Measurements from ENCODE around the gene GJD4. TPM values are rescaled to one million over a fixed set of nuclear protein-coding genes. Genes with fewer than 3 reads are reported as not detected.

GJD4 gene
- polyA plus RNA-seq, 2 of the 4 experiments (the other 2 are of a cell fraction) = not detected

DNA sequence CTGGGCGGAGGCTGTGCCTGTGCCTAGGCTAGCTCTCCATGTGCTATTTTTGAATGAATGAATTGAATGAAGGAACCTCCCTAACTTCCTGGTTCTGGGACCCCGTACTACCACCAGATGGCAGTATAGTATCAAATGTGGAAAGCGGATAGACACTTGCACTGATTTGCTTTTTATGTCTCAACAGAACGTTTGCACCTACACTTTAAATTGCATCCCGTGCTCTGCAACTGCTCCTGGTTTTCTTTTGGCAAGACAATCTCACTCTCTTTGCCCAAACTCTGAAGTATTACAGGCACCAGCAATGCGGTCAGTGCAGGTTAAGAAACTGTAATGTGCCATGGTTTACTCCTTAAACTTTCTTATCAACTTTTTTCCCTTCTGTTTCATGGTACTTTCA is 30.4 kb downstream of the GJD4 start:
- WGBS (ENCODE audit: missing lambda C conversion rate) = 4% methylated on average over 6 of the region's 6 CpGs
- FAIRE-seq (peak; percentile 43), ATAC-seq (peak; percentile 58 to 81; a peak in 5 of 6 replicates), DNase-seq (ENCODE audit: low read depth in 1 of 2, low spot score in 1 of 2) (peak; percentile 43 to 77)
- H3K9me3 ChIP-seq = no peaks in the 10 kb centered on the region
- peak overlapping the region; percentile 5 to 24; a peak in 3 of 6 replicates for H3K27ac ChIP-seq
- CTCF ChIA-PET = interaction anchor here (0.6 to 10.4 kb wide), 43 partner anchors 10 to 1634 kb away, joined by 3 to 105 read pairs (median 4); no protein-coding TSS in a partner anchor
- H3K4me1 ChIP-seq = peaks cover 25% of the 10 kb centered on the region
- H3K4me3 ChIP-seq = no peak overlapping the region
- H3K4me2 ChIP-seq = peak overlapping the region; percentile 48
- POLR2A ChIA-PET = interaction anchor here (0.5 to 1.0 kb wide), 5 partner anchors 25 to 1259 kb away, joined by 3 to 4 read pairs (median 3); no protein-coding TSS in a partner anchor
- TF ChIP-seq CEBPB (IDR thresholded peaks at IDR 0.05) (peak in 1 of 2 experiments; percentile 23; a peak in 1 of 4 replicates), SMC3 (IDR thresholded peaks at IDR 0.05) (peak; percentile 93), ZFP36 (IDR thresholded peaks at IDR 0.05; ENCODE audit: borderline replicate concordance, partially characterized antibody) (no peak), RAD21 (conservative IDR thresholded peaks at IDR 0.05 in 1 of 2, IDR thresholded peaks at IDR 0.05 in 1 of 2) (peak; percentile 96), PHF8 (IDR thresholded peaks at IDR 0.05; ENCODE audit: borderline replicate concordance, low read depth) (no peak), CHD2 (IDR thresholded peaks at IDR 0.05; ENCODE audit: low read length, partially characterized antibody) (no peak), MAFK (IDR thresholded peaks at IDR 0.05; ENCODE audit: partially characterized antibody) (no peak), ESRRA (IDR thresholded peaks at IDR 0.05; ENCODE audit: borderline replicate concordance, low read length) (no peak), ZNF302 (CRISPR knock-in tag; IDR thresholded peaks at IDR 0.05) (no peak)
- TF ChIP-seq, protein P1, sequence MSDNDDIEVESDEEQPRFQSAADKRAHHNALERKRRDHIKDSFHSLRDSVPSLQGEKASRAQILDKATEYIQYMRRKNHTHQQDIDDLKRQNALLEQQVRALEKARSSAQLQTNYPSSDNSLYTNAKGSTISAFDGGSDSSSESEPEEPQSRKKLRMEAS (IDR thresholded peaks at IDR 0.05) = peak; percentile 45
- TF ChIP-seq, protein P2, sequence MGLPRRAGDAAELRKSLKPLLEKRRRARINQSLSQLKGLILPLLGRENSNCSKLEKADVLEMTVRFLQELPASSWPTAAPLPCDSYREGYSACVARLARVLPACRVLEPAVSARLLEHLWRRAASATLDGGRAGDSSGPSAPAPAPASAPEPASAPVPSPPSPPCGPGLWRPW (IDR thresholded peaks at IDR 0.05) = no peak
- TF ChIP-seq, protein P3, sequence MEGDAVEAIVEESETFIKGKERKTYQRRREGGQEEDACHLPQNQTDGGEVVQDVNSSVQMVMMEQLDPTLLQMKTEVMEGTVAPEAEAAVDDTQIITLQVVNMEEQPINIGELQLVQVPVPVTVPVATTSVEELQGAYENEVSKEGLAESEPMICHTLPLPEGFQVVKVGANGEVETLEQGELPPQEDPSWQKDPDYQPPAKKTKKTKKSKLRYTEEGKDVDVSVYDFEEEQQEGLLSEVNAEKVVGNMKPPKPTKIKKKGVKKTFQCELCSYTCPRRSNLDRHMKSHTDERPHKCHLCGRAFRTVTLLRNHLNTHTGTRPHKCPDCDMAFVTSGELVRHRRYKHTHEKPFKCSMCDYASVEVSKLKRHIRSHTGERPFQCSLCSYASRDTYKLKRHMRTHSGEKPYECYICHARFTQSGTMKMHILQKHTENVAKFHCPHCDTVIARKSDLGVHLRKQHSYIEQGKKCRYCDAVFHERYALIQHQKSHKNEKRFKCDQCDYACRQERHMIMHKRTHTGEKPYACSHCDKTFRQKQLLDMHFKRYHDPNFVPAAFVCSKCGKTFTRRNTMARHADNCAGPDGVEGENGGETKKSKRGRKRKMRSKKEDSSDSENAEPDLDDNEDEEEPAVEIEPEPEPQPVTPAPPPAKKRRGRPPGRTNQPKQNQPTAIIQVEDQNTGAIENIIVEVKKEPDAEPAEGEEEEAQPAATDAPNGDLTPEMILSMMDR (IDR thresholded peaks at IDR 0.05) = peak; percentile 89
- TF ChIP-seq, protein P4, sequence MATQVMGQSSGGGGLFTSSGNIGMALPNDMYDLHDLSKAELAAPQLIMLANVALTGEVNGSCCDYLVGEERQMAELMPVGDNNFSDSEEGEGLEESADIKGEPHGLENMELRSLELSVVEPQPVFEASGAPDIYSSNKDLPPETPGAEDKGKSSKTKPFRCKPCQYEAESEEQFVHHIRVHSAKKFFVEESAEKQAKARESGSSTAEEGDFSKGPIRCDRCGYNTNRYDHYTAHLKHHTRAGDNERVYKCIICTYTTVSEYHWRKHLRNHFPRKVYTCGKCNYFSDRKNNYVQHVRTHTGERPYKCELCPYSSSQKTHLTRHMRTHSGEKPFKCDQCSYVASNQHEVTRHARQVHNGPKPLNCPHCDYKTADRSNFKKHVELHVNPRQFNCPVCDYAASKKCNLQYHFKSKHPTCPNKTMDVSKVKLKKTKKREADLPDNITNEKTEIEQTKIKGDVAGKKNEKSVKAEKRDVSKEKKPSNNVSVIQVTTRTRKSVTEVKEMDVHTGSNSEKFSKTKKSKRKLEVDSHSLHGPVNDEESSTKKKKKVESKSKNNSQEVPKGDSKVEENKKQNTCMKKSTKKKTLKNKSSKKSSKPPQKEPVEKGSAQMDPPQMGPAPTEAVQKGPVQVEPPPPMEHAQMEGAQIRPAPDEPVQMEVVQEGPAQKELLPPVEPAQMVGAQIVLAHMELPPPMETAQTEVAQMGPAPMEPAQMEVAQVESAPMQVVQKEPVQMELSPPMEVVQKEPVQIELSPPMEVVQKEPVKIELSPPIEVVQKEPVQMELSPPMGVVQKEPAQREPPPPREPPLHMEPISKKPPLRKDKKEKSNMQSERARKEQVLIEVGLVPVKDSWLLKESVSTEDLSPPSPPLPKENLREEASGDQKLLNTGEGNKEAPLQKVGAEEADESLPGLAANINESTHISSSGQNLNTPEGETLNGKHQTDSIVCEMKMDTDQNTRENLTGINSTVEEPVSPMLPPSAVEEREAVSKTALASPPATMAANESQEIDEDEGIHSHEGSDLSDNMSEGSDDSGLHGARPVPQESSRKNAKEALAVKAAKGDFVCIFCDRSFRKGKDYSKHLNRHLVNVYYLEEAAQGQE (IDR thresholded peaks at IDR 0.05) = no peak

DNA sequence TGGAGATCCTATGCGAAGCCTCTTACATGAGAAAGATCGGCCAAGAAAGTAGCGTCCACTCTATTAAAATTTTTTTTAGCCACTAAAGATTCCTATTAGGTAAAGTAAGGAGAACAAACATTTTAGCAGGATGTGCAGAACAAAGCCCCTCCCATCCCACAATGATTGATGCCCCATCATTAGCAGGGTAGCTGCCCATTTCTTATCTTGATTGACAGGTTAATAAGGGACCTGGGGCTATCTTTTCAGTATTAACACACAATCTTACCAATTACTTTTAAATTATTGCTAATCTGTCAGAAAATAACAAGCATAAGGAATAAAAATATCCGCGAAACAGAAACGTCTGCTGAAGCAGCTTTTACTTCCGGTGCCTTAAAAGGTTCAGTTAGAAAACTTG is 31.8 kb downstream of the GJD4 start:
- H3K4me3 ChIP-seq = no peak overlapping the region
- H3K4me2 ChIP-seq = peak overlapping the region; percentile 48; the same call in 2 of the 3 replicates

More for the DNA sequence above, 31.8 kb downstream of the GJD4 start:
- Histone ChIP-seq H3K4me1 (peaks cover 25% of the 10 kb centered on the region), H3K27ac (no peak overlapping the region), H3K9me3 (no peaks in the 10 kb centered on the region)
- ChIA-PET CTCF (interaction anchor here (1.1 to 10.4 kb wide), 10 partner anchors 10 to 1243 kb away, joined by 3 to 105 read pairs (median 6); no protein-coding TSS in a partner anchor), POLR2A (no interaction called here)
- DNase-seq (ENCODE audit: low read depth in 1 of 2, low spot score in 1 of 2) = no peak
- ATAC-seq = no peak
- no peak for FAIRE-seq
- WGBS (ENCODE audit: missing lambda C conversion rate) = 82% methylated on average over 7 of the region's 7 CpGs
- TF ChIP-seq NFE2L2 (conservative IDR thresholded peaks at IDR 0.05; ENCODE audit: low read length) = no peak
- no peak for TF ChIP-seq RFX5 (IDR thresholded peaks at IDR 0.05)
- TF ChIP-seq NPAS2 (CRISPR knock-in tag; IDR thresholded peaks at IDR 0.05; ENCODE audit: borderline replicate concordance) = no peak
- TF ChIP-seq, protein P3 (IDR thresholded peaks at IDR 0.05) = no peak
- no peak for TF ChIP-seq CHD2 (IDR thresholded peaks at IDR 0.05; ENCODE audit: low read length, partially characterized antibody)
- TF ChIP-seq ZC3H11A (IDR thresholded peaks at IDR 0.05) = no peak
- no peak for TF ChIP-seq CBX8 (IDR thresholded peaks at IDR 0.05)
- no peak; the same call in 1 of the 2 replicates for TF ChIP-seq HOXB5 (CRISPR knock-in tag; IDR thresholded peaks at IDR 0.05)
- TF ChIP-seq RAD21 (conservative IDR thresholded peaks at IDR 0.05 in 1 of 2, IDR thresholded peaks at IDR 0.05 in 1 of 2) = no peak
- no peak for TF ChIP-seq JUN (IDR thresholded peaks at IDR 0.05)
- TF ChIP-seq PHF8 (IDR thresholded peaks at IDR 0.05; ENCODE audit: borderline replicate concordance, low read depth) = no peak
- TF ChIP-seq TFCP2L1 (CRISPR knock-in tag; IDR thresholded peaks at IDR 0.05) = no peak
- TF ChIP-seq BHLHE40 (IDR thresholded peaks at IDR 0.05; ENCODE audit: low read depth, low read length) = no peak
- no peak for TF ChIP-seq CEBPB (IDR thresholded peaks at IDR 0.05)
- TF ChIP-seq, protein P5, sequence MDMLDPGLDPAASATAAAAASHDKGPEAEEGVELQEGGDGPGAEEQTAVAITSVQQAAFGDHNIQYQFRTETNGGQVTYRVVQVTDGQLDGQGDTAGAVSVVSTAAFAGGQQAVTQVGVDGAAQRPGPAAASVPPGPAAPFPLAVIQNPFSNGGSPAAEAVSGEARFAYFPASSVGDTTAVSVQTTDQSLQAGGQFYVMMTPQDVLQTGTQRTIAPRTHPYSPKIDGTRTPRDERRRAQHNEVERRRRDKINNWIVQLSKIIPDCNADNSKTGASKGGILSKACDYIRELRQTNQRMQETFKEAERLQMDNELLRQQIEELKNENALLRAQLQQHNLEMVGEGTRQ (IDR thresholded peaks at IDR 0.05) = no peak
- TF ChIP-seq HOXA7 (CRISPR knock-in tag; IDR thresholded peaks at IDR 0.05) = no peak
- no peak for TF ChIP-seq JUNB (IDR thresholded peaks at IDR 0.05)
